ENCODE results near the gene FHOD3.

- TF ChIP-seq CTCF (conservative IDR thresholded peaks at IDR 0.05; ENCODE audit: low read depth, low read length) (no peak), EZH2 (IDR thresholded peaks at IDR 0.05; ENCODE audit: borderline replicate concordance, low read depth, low read length, poor library complexity, severe bottlenecking) (no peak)
Observed at GRCh38 chr18:36493349-36494159, 196.0 kb downstream of the FHOD3 start.

Data from A673 (cell line).